Liver (tissue), 9 donors: ENCODE data around the gene SYPL1. TPM values are rescaled to one million over a fixed set of nuclear protein-coding genes. Genes with fewer than 3 reads are reported as not detected.

Experiments
- DNase-seq: peaks from one replicate; pipeline ENCODE4 v3.0.0-alpha.2; 2017; ENCODE audit warnings: low spot score
- H3K27ac ChIP-seq, 2 donors: one replicate each; pipeline ENCODE4 v1.7.0; 2013; ENCODE audit warnings: inconsistent platforms in 2 of 2, low read length in 2 of 2, control low read depth in 1 of 2, low read depth in 1 of 2, mild to moderate bottlenecking in 1 of 2
- H3K27me3 ChIP-seq, 4 donors: one replicate each; pipeline versions ENCODE4 v1.6.1 to v1.7.0; 2013; ENCODE audit warnings: low read length in 3 of 4, inconsistent platforms in 1 of 4, mild to moderate bottlenecking in 1 of 4, moderate library complexity in 1 of 4; ENCODE audit not compliant: control insufficient read depth in 4 of 4, insufficient read depth in 4 of 4
- H3K36me3 ChIP-seq, 4 donors: one replicate each; pipeline versions ENCODE4 v1.6.1 to v1.7.0; 2013; ENCODE audit warnings: low read length in 3 of 4, mild to moderate bottlenecking in 3 of 4, low read depth in 1 of 4, moderate library complexity in 1 of 4; ENCODE audit not compliant: control insufficient read depth in 4 of 4, insufficient read depth in 3 of 4
- H3K4me1 ChIP-seq, 4 donors: one replicate each; pipeline versions ENCODE4 v1.6.1 to v1.7.0; 2013; ENCODE audit warnings: low read length in 3 of 4, mild to moderate bottlenecking in 3 of 4, moderate library complexity in 1 of 4; ENCODE audit not compliant: control insufficient read depth in 4 of 4, insufficient read depth in 4 of 4
- H3K4me3 ChIP-seq, 3 donors: one replicate each; pipeline versions ENCODE4 v1.6.1 to v1.7.0; 2013; ENCODE audit warnings: low read length in 3 of 3, control low read depth in 1 of 3, low read depth in 1 of 3, mild to moderate bottlenecking in 1 of 3
- H3K9ac ChIP-seq, 2 donors: one replicate each; pipeline ENCODE4 v1.7.0; 2013; ENCODE audit warnings: low read length in 2 of 2, mild to moderate bottlenecking in 2 of 2, moderate library complexity in 2 of 2, control low read depth in 1 of 2, low read depth in 1 of 2
- H3K9me3 ChIP-seq, 4 donors: one replicate each; pipeline versions ENCODE4 v1.6.1 to v1.7.0; 2013; ENCODE audit warnings: low read length in 3 of 4; ENCODE audit not compliant: control insufficient read depth in 4 of 4
- EGR1 ChIP-seq, 2 donors: IDR thresholded peaks; 2 replicates each; pipeline ENCODE4 v1.6.1; 2016 to 2018; ENCODE audit warnings: antibody characterized with exemption in 2 of 2, low read depth in 2 of 2
- FOXA2 ChIP-seq: IDR thresholded peaks from 2 replicates; pipeline ENCODE4 v1.6.1; 2016; ENCODE audit warnings: antibody characterized with exemption
- GABPA ChIP-seq, 2 donors: IDR thresholded peaks in 1 of 2; conservative IDR thresholded peaks in 1 of 2; 2 replicates each; pipeline ENCODE4 v1.6.1; 2016; ENCODE audit warnings: antibody characterized with exemption in 2 of 2, mild to moderate bottlenecking in 1 of 2, moderate library complexity in 1 of 2
- JUND ChIP-seq, 2 donors: IDR thresholded peaks; 2 replicates each; pipeline ENCODE4 v1.6.1; 2016; ENCODE audit warnings: antibody characterized with exemption in 2 of 2
- NR2F2 ChIP-seq: IDR thresholded peaks from 2 replicates; pipeline ENCODE4 v1.6.1; 2016; ENCODE audit warnings: antibody characterized with exemption
- RAD21 ChIP-seq, 2 donors: IDR thresholded peaks; 2 replicates each; pipeline ENCODE4 v1.6.1; 2016; ENCODE audit warnings: antibody characterized with exemption in 2 of 2, mild to moderate bottlenecking in 2 of 2
- TAF1 ChIP-seq: conservative IDR thresholded peaks from 2 replicates; pipeline ENCODE4 v1.6.1; 2016; ENCODE audit warnings: antibody characterized with exemption, mild to moderate bottlenecking
- WGBS: extraction: QIAGEN DNeasy Blood & Tissue Kit; methylation state at CpG from one replicate; pipeline ENCODE4 v1.1.7; 2013; 5-methylcytosine and 5-hydroxymethylcytosine counted together
- polyA plus RNA-seq, 2 donors: library from polyadenylated mRNA; stranded (reverse) in 1 of 2; unstranded in 1 of 2; fragments of 200-250 nt in 1 of 2; fragments of >200 nt in 1 of 2; fragmentation: Nextera tagmentation in 1 of 2; extraction: Ambion mirVana in 1 of 2; gene quantifications; one replicate each; pipeline versions ENCODE4 v1.2.1 to v1.2.3, GENCODE V29; 2013 to 2015
- total RNA-seq, 2 donors: library from RNA; depleted of rRNA; stranded (reverse); fragments of >200 nt; gene quantifications; one replicate each; pipeline ENCODE4 v1.2.3, GENCODE V29; 2014
- TF ChIP-seq, protein P1 (sequence below): fragments of 150-350 bp; IDR thresholded peaks from 2 replicates; pipeline ENCODE4 v1.5.1; 2017; ENCODE audit warnings: improper control_type of control experiment, low read depth, low read length; ENCODE audit not compliant: missing input control
- TF ChIP-seq, protein P2 (sequence below): IDR thresholded peaks from 2 replicates; pipeline ENCODE4 v1.6.1; 2016; ENCODE audit warnings: antibody characterized with exemption
- TF ChIP-seq, protein P3 (sequence below): IDR thresholded peaks from 2 replicates; pipeline ENCODE4 v1.6.1; 2016; ENCODE audit warnings: antibody characterized with exemption
- donor health status: healthy.
- donor health status: healthy.
- donor health status: healthy.
- donor health status: healthy.
- donor health status: healthy.

Gene SYPL1
- total and polyA plus RNA-seq, 4 donors: 25.5 to 41.2 (median 28.8) TPM

DNA sequence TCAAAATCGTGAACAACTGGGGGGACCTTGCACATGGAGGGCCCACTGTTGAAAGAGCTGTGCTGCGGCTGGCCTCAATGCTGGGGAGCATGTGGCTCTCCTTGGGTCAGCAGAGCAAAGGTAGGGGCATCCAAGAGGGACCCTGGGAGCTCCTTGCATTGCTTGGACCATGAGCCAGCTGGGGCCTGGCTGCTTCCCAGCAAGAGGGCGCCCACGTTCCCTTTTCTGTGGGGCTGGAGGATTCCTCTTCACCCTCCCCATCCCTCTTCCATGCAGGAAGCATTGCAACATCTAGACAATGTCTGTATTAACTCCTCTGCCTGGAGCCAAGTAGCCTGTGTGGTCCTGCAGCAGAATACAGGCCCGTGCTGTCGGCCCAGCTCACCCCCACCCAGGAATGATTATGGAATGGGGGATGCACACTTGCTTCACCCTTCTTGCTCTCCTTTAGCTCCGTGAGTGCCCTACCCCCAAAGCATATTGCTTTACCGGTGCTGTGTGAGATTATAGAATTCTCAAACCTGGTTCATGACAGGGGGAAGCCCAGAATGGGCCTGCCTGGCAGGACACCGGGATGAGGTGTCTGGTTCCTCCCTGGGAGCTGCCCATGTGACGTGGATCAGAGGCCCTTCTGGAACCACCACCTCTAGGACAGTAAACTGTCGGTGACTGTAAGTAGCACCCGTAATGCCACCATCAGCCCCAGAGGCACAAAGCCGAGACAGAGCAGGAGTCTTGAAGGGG, 61.9 kb downstream of the SYPL1 start:
- Histone ChIP-seq H3K4me1 (peaks cover 0 to 5% (median 1%) of the 10 kb centered on the region in 4 donors), H3K9ac (no peak overlapping the region), H3K36me3 (no peaks in the 10 kb centered on the region), H3K27ac (no peak overlapping the region), H3K27me3 (no peaks in the 10 kb centered on the region), H3K4me3 (no peak overlapping the region), H3K9me3 (no peaks in the 10 kb centered on the region)
- TF ChIP-seq RAD21 (IDR thresholded peaks at IDR 0.05) (peak in 1 of 2 donors; percentile 17), JUND (IDR thresholded peaks at IDR 0.05) (no peak), EGR1 (IDR thresholded peaks at IDR 0.05; ENCODE audit: low read depth in 2 of 2) (no peak), GABPA (IDR thresholded peaks at IDR 0.05 in 1 of 2, conservative IDR thresholded peaks at IDR 0.05 in 1 of 2) (no peak), NR2F2 (no peak)
- TF ChIP-seq, protein P1, sequence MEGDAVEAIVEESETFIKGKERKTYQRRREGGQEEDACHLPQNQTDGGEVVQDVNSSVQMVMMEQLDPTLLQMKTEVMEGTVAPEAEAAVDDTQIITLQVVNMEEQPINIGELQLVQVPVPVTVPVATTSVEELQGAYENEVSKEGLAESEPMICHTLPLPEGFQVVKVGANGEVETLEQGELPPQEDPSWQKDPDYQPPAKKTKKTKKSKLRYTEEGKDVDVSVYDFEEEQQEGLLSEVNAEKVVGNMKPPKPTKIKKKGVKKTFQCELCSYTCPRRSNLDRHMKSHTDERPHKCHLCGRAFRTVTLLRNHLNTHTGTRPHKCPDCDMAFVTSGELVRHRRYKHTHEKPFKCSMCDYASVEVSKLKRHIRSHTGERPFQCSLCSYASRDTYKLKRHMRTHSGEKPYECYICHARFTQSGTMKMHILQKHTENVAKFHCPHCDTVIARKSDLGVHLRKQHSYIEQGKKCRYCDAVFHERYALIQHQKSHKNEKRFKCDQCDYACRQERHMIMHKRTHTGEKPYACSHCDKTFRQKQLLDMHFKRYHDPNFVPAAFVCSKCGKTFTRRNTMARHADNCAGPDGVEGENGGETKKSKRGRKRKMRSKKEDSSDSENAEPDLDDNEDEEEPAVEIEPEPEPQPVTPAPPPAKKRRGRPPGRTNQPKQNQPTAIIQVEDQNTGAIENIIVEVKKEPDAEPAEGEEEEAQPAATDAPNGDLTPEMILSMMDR: no peak
- 86% methylated on average over 13 of the region's 13 CpGs for WGBS
- DNase-seq: no peak

DNA sequence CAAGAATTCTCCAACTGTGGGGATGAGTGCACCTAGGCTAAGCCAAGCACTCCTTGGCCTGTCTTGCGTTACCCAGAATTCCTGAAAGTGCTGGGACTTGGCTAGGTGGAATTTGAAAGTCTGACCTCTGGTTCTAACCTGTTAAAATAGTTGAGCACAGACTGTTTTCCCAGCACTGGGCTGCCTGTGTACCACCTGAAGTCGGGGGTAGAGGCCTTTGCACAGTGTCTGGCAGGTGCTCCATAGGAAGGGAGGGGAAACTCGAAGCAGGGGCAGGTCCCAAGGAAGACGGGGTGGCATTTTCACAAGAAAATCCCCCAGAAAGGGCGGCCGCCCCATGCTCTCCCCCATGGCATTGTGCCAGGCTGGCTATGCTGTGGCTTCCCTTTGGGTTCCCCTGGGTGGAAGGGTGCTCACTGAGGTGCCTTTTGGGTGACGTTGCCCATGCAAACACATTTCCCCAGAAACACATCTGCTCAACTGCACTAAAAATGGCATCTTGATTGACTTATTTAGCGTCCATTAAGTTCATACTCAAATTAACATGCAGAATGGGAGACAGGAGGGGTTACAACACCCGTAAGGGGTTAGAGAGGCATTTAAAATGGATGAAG, 62.9 kb downstream of the SYPL1 start:
- Histone ChIP-seq H3K27ac (no peak overlapping the region), H3K36me3 (no peaks in the 10 kb centered on the region), H3K4me3 (no peak overlapping the region), H3K27me3 (no peaks in the 10 kb centered on the region), H3K9ac (no peak overlapping the region), H3K9me3 (no peaks in the 10 kb centered on the region), H3K4me1 (peaks cover 0 to 5% (median 1%) of the 10 kb centered on the region in 4 donors)
- no peak for DNase-seq
- TF ChIP-seq TAF1: no peak
- TF ChIP-seq, protein P1: no peak
- TF ChIP-seq, protein P2, sequence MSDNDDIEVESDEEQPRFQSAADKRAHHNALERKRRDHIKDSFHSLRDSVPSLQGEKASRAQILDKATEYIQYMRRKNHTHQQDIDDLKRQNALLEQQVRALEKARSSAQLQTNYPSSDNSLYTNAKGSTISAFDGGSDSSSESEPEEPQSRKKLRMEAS: no peak
- TF ChIP-seq, protein P3, sequence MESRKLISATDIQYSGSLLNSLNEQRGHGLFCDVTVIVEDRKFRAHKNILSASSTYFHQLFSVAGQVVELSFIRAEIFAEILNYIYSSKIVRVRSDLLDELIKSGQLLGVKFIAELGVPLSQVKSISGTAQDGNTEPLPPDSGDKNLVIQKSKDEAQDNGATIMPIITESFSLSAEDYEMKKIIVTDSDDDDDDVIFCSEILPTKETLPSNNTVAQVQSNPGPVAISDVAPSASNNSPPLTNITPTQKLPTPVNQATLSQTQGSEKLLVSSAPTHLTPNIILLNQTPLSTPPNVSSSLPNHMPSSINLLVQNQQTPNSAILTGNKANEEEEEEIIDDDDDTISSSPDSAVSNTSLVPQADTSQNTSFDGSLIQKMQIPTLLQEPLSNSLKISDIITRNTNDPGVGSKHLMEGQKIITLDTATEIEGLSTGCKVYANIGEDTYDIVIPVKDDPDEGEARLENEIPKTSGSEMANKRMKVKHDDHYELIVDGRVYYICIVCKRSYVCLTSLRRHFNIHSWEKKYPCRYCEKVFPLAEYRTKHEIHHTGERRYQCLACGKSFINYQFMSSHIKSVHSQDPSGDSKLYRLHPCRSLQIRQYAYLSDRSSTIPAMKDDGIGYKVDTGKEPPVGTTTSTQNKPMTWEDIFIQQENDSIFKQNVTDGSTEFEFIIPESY: no peak
- TF ChIP-seq FOXA2: no peak
- 91% methylated on average over 9 of the region's 9 CpGs for WGBS
